IPS-NIHi7 (cell line): Measurements from ENCODE around the gene CAPN9.
A peak's percentile ranks its signal among the peaks of the same experiment; 100 is the strongest.

Experiments used
- DNase-seq: peaks from one replicate; pipeline ENCODE4 v3.0.0; 2012; ENCODE audit warnings: mixed read lengths; ENCODE audit errors: extremely low spot score

CAPN9 gene

GRCh38 chr1:230768903-230769570 lies 21.8 kb downstream of the CAPN9 start:
- no peak for DNase-seq

DNA sequence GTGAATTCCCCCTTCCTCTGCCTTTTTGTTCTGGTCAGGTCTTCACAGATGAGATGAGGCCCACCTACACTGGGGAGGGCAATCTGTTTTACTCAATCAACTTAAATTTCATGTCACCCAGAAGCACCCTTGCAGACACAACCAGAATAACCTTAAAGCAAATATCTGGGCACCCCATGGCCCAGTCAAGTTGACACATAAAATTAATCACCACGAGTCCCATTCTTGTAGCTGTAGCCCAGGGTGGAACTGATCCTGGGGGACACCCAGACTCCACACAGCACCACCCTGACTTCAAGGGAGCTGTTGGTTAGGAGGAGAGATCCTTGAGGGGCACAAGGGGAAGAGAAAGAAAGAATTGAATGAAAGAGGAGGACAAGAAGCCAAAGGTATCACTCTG lies 23.1 kb downstream of the CAPN9 start:
- no peak for DNase-seq

DNA sequence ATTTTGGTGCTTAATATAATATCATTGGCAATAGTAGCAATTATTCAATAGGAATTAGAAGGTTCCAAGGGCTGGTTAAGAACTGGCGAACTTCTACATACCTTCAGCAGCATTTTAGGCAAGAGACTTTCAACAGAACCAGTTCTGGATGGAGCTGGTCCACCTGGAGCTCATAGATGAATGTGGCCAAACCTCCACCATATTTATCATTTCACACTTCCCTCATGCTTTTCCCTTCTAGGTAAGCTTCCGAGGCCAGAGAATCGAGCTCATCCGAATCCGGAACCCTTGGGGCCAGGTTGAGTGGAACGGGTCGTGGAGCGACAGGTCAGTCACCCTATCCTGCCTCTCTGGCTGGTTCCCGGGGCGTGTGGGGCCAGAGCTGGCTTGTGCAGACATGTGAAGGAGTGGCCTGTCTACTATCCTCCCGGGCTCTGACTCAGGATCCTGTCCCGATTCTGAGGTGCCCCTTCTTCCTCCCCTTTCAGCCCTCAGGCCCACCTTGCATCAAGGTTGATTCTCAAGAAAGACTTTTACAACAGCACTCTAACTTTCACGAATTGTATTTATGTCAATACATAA lies 24.7 kb downstream of the CAPN9 start:
- DNase-seq = no peak

DNA sequence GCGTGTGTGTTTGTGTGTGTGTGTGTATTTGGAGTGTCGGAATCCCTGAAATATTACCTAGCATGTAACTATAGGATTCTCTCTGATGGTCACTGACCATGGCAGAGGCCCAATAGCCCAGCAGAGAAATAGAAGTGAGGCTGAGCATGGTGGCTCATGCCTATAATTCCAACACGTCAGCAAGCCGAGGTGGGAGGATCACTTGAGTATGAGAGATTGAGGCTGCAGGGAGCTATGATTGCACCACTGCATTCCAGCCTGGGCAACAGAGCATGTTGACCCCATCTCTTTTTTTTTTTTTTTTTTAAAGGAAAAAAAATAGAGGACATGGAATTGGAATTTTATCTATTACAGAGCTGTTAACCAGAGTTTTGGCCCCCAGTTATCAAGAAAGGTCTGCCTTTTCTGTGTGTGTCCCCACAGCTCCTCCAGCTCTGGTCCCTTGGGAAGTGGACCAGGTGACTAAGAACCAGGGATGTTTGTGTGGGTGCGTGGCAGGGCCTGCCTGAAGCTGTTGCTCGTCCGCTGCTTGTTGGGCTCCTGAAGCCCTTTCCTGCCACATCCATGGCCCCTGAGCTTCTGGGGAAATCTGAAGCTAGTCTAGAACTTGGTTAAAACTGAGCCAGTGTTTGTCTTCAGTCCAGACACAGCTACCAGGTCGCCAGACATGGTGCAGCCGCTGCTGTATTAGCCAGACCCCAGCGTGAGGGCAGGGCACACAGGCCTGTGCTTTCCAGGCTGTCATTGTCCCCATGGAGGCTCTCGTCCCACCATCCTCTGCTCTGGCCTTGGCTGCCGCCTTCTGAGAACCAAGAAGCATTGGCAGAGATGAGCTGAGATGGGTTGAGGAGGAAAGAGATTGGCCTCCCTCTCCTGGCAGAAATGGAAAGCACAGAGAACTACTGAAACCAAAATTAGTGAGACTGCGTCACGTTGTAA lies 25.5 kb downstream of the CAPN9 start:
- DNase-seq = peak; percentile 63

DNA sequence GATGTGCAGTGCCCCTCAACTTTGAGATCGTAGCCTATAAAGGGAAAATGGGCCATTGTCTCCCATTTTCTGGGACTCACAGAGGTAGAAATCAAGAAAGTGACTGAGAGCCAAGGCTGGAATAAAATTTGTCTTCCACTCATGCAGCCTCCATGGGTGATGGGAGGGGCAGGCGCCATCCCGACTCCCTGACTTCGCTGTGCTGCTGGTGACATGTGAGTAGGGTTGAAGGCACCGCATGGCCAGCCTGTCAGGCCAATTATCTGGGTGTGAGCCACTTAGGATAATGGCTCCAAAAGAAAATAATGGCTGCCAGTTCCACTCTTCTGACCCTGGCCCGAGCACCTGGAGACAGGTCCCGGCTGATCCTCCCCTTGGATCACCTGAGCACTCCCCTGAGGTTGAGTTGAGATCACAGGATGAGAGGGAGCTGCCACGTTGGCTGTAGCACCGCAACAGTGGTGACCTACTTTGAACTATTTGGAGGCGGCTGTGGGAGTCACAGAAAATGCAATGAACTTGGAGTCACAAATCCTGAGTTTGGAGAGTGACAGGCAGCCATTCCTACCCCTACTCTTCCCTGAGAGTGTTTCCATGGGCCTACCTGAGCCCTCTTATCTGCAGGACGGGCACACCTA lies 26.3 kb downstream of the CAPN9 start:
- no peak for DNase-seq

DNA sequence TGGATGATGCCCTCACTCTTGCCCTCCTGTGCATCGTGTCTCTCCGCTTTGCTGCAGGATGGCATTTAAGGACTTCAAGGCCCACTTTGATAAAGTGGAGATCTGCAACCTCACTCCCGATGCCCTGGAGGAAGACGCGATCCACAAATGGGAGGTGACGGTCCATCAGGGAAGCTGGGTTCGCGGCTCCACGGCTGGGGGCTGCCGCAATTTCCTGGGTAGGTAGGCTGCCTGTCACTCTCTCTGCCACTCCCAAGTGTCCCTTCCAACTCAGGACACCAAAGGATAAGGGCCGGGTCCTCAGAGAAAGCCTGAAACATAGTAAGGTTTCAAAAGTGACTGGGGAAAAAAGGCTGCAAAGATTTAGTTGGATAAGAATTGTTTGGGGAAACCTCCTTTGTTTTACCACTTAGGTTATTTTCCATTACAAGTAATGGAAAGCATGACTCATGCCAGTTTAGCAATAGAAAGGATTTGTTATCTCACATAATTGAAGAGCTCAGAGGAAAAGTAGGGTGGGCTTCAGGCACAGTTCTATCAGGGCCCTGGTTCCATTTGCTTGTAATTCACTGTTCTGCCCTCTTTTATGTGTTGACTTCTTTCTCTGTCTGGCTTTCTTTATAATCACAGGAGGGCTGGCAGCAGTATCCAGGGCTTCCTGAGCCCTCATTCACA lies 31.9 kb downstream of the CAPN9 start:
- no peak for DNase-seq

- no peak for DNase-seq
These were observed 33.9 kb downstream of the CAPN9 start for GRCh38 chr1:230781131-230781530.

GRCh38 chr1:230781594-230781993 lies 34.4 kb downstream of the CAPN9 start:
- no peak for DNase-seq

GRCh38 chr1:230784163-230784562 lies 37.0 kb downstream of the CAPN9 start:
- no peak for DNase-seq

DNA sequence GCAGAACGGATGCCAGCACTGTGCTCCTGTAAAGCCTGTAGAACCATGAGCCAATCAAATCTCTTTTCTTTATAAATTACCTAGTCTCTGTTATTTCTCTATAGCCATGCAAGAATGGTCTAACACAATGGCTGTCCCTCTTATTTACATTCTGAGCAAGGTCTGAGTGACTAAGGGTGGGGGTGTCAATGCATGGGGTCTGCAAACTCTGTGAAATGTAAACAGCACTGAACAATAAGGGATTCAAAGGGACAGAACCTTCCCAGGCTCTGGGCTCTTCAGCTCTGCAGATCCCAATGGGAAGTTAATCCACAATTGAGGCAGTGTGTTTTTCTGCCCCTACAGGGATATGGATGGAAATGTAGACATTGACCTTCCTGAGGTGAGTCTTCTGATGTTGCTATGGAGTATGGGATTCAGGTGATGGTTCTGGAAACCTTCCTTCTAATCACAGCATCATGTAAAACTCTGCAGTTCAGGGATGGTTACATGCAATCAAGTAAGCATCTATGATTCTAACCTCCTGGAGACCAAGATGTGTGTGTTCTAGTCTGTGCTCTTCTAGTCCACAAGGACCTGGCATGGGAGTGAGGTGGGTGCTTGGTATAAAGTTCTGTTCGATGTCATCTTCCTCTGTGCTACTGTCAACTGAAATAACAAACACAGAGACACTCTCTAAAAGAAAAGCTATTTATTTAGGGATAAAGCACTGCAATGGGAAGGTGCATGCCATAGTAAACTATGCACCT lies 38.6 kb downstream of the CAPN9 start:
- no peak for DNase-seq

GRCh38 chr1:230786385-230786753 lies 39.2 kb downstream of the CAPN9 start:
- DNase-seq = no peak

- no peak for DNase-seq
These were observed 40.3 kb downstream of the CAPN9 start for GRCh38 chr1:230787471-230787870.

- no peak for DNase-seq
These were observed 41.5 kb downstream of the CAPN9 start for GRCh38 chr1:230788561-230789275.

DNA sequence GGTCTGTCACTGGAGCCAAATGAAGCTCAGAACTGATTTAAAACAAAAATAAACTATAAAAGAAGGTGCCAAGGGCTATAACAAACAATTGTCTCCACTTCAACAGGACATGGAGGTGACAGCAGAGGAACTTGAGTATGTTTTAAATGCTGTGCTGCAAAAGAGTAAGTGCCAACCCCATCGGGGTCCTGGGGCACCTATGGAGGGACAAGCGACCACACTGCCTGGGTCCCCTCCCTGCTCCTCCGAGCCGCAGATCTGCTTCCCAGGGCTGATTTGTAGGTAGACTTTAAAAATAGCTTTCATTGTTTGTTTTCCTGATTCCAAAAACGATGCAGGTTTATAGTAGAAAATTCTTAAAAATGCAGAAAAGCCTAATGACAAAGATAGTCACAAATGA lies 42.8 kb downstream of the CAPN9 start:
- DNase-seq = no peak

DNA sequence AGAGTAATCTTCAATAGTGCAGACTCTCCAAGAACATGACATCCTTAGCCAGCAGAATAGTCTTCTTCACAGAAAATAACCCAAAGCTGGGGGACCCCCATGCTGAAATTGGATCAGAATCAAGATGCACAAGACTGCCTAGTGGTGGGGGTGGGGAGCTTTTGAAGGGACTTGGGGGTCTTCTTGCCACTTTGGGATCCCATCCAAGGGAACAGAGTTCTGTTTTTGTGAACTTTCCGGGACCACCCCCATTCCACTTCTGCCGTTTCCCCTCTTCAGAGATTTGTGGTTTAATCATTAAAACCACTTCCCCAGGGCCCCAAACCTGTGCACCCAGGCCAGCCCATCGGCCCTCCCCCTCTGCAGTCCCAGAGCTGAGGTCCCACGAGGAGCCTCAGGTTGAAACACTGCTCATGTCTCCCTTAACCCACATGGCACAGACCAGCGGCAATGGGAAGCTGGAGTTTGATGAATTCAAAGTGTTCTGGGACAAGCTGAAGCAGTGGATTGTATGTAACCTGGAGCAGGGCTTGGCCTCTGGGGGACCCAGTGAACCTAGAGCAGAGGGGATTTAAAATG lies 44.9 kb downstream of the CAPN9 start:
- DNase-seq = no peak

GRCh38 chr1:230792691-230793462 lies 45.7 kb downstream of the CAPN9 start:
- no peak for DNase-seq

DNA sequence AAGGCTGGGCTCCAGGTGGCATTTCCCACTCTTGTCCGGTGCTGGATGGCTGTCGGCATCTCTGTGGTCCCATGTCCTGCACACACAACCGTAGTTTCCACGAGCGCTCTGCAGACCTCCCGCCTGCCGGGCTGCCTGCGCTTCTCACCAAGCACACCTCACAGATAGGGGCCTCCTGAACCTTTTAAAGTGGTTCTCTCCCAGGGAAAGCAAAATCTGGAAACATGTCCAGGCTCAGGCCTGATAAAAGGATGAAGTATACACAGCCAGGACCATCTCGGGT lies 46.2 kb downstream of the CAPN9 start:
- DNase-seq = no peak

DNA sequence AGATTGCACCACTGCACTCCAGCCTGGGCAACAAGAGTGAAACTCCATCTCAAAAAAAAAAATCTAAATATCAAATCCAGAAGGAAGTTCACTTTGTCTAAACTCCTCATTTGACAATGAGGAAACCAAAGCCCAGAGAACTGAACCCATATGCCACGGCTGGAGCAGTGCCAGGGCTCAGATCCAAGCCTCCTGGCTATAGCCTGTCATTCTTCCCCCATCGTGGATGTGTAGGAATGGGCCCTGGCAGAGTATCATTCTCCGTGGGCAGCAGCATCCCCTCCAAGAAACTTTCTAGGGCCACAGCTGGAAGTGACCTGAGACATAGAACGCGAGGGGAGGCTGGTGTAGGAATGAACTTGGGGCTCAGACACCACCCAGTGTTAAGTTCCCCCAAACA lies 47.2 kb downstream of the CAPN9 start:
- no peak for DNase-seq

DNA sequence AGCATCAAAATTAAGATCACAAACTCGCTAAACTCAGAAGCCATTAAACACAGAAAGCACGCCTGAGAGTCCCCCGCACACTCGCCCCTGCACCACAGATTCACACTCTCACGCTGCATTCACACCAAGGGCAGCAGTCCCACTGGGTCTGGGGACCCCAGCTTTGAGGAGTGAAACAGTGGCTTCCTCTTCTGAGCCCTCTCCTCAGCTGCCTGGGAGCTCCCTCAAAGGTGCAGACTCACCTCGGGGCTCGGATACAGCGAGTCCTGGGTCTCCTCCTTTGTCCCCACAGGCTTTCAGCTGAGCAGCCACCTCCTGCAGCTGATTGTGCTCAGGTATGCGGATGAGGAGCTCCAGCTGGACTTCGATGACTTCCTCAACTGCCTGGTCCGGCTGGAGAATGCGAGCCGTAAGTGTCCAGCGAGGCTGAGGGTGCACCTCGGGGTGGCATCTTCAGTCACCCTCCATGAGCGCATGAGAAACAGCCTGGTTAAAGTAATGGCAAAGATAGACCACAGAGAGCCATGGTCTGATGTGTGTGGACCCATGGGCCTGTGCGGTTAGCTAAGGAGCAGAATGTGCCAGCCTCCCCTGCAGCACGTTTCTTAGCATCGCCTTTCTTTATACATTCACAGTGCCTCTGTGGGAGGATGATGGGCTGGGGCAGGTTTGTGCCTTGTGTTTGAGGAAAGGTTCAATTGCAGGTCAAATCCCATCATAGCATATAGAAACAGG lies 47.9 kb downstream of the CAPN9 start:
- DNase-seq = no peak
